ENCODE data around the gene FADS1.

FADS1 gene

DNA sequence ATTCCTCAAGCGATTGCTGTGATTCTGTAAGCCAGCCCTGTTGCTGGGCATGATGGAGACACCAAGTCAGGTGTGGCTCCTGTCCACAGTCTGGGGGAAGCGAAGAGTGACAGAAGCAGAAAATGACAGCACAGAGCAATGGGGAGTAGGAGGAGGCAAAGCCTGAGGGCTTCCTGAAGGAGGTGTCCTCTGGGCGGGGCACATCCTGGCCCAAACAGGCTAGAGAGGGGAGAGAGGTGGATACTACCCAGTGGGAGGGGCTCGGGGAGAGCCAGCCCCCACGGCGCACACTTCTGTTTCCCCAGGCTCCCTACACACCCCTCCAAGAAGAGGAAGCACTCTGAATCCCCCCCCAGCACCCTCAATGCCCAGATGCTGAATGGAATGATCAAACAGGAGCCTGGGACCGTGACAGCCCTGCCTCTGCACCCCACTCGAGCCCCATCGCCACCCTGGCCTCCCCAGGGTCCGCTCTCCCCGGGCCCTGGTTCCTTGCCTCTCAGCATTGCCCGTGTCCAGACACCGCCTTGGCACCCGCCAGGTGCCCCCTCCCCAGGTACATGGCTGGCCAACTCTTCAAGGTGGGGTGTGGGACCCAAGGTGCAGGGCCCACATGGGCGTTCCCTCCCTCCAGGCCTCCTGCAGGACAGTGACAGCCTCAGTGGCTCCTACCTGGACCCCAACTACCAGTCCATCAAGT, 45.5 kb downstream of the FADS1 start:
- H3K27ac ChIP-seq, result no peak overlapping the region
- TF ChIP-seq, protein P1, sequence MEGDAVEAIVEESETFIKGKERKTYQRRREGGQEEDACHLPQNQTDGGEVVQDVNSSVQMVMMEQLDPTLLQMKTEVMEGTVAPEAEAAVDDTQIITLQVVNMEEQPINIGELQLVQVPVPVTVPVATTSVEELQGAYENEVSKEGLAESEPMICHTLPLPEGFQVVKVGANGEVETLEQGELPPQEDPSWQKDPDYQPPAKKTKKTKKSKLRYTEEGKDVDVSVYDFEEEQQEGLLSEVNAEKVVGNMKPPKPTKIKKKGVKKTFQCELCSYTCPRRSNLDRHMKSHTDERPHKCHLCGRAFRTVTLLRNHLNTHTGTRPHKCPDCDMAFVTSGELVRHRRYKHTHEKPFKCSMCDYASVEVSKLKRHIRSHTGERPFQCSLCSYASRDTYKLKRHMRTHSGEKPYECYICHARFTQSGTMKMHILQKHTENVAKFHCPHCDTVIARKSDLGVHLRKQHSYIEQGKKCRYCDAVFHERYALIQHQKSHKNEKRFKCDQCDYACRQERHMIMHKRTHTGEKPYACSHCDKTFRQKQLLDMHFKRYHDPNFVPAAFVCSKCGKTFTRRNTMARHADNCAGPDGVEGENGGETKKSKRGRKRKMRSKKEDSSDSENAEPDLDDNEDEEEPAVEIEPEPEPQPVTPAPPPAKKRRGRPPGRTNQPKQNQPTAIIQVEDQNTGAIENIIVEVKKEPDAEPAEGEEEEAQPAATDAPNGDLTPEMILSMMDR (conservative IDR thresholded peaks at IDR 0.05), result no peak

GRCh38 chr11:61769946-61770683, 46.7 kb downstream of the FADS1 start:
- TF ChIP-seq, protein P1 (conservative IDR thresholded peaks at IDR 0.05), result no peak
- no peak overlapping the region for H3K27ac ChIP-seq

DNA sequence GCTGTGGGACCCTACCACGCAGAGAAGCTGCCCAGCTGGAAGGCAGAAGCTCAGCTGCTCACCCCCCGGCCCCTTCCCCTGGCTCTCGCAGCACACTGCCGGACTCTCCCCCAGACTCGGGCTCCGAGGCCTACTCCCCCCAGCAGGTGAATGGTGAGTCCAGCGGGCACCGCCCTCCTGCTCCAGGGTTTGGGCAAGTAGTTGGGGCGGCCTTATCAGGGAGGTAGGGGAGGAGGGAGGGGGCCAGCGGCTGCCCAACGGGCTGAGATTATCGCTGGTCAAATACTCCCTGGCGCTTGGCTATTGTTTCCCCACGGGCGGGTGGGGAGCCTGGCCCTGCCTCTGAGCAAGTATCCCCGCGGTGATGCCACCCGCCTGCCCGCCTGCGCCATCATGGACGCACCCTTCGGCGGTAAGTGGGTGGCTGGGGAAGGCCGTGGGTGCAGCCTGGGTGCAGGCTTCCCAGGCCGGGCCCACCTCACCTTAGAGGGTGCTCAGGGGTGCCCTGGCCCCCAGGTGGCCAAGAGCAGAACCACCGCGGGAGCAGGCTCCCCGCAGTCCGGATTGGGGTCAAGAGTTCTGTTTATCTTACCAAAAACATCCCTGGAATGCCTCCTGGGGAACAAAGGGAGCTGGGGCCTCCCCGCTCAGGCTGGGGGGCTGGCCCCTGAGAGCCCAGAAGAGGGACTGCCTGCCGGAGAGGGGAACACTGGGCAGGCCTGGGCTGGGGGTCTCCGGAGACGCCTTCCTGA, 47.5 kb downstream of the FADS1 start:
- H3K27ac ChIP-seq, result no peak overlapping the region
- TF ChIP-seq, protein P1 (conservative IDR thresholded peaks at IDR 0.05), result no peak

DNA sequence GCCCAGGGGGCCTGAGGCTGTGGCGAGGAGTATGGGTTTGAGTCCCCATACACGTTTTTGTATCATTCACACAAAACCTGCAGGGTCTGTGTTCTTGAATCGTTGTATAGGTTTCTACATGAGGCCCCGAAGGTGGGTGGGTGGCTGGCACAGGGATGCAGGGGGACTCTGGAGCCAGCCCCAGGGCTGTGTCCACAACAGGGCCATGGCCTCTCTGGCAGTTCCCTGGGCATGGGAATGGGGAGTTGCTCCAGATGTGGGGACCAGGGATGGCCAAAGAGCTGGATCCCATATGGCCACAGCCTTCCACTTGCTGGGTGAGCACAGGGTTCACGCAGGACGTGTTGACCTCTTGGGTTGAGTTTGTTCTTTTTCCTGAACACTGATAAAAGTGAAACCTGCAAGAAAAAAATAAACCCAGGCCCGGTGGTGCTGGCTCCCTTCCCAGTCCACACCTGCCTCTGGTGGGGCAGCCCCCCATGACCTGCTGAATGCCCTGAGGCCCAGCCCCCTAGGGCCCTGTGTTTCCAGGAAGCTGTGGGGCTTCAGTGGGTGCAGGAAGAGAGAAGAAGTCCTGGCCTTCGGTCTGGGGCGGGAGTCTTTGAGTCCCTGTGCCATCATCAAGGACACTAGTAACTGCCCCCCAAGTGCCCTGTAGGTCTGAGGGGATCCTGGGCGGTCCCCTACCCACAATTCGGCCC, 48.3 kb downstream of the FADS1 start:
- TF ChIP-seq, protein P1 (conservative IDR thresholded peaks at IDR 0.05), result no peak
- H3K27ac ChIP-seq, result no peak overlapping the region

DNA sequence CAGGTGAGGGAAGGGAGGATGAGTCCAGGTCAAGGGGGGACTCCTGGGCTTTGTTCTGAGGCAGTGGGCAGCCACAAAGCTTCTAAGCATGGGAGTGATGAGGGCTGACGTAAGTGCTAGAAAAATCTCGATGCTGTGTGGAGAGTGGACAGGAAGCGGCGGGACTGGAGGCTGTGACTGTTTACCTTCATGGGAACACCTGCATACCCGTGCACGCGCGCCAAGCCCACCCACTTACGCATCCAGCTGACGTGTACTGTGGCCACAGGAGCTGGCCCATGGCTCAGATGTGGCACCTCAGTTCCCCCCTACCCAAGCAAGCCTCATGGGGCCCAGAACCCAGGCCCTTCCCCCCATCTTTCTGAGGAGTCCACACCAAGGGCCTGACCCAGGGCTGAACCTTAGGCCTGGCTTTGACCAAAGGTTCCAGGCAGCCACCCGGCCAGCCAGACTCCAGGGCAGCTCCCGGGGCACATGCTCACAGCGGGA, 50.4 kb downstream of the FADS1 start:
- H3K27ac ChIP-seq, result no peak overlapping the region
- TF ChIP-seq, protein P1 (conservative IDR thresholded peaks at IDR 0.05), result no peak

GRCh38 chr11:61765550-61766253, 51.1 kb downstream of the FADS1 start:
- TF ChIP-seq, protein P1 (conservative IDR thresholded peaks at IDR 0.05), result no peak
- H3K27ac ChIP-seq, result no peak overlapping the region

Data from VCaP (cell line).